Muscle layer of colon (tissue), 2 donors: ENCODE data around the gene ELAVL2.

Source experiments
- H3K27ac ChIP-seq: one replicate; pipeline ENCODE4 v1.7.0; 2013; ENCODE audit warnings: low read depth, mild to moderate bottlenecking, low read length, moderate library complexity
- H3K27me3 ChIP-seq, 2 donors: one replicate each; pipeline ENCODE4 v1.7.0; 2013; ENCODE audit warnings: low read length in 2 of 2, mild to moderate bottlenecking in 2 of 2; ENCODE audit not compliant: insufficient read depth in 2 of 2, control insufficient read depth in 1 of 2
- H3K36me3 ChIP-seq: one replicate; pipeline ENCODE4 v1.7.0; 2013; ENCODE audit warnings: mild to moderate bottlenecking, low read length; ENCODE audit not compliant: insufficient read depth
- H3K4me1 ChIP-seq: one replicate; pipeline ENCODE4 v1.7.0; 2013; ENCODE audit warnings: mild to moderate bottlenecking, low read length; ENCODE audit not compliant: insufficient read depth
- H3K4me3 ChIP-seq, 2 donors: one replicate each; pipeline ENCODE4 v1.7.0; 2013; ENCODE audit warnings: low read length in 2 of 2, low read depth in 1 of 2, mild to moderate bottlenecking in 1 of 2, moderate library complexity in 1 of 2
- H3K9ac ChIP-seq: one replicate; pipeline ENCODE4 v1.7.0; 2013; ENCODE audit warnings: low read length
- H3K9me3 ChIP-seq: one replicate; pipeline ENCODE4 v1.7.0; 2013; ENCODE audit warnings: mild to moderate bottlenecking, low read length
- donor health status: abdominal sarcoma.
- donor health status: Adenocarcinoma of cecum.

The ELAVL2 gene

DNA sequence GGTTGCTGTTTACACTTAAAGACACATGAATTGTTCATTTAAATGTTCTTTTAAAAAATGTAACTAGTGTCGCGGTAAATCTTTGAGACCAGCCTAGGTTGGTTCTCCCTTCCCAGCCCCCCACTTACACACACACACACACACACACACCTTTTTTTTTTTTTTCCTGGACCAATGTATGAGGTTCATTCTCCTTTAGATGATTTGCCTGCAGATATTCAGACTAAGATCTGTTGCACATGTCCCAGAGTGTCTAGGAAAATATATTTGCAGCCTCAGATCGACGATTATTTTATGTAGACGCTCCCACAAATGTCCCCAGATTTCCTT, 4.4 kb upstream of the ELAVL2 start:
- H3K9ac ChIP-seq: no peak overlapping the region
- H3K27me3 ChIP-seq: peaks cover 20 to 25% of the 10 kb centered on the region in 2 donors
- no peaks in the 10 kb centered on the region for H3K9me3 ChIP-seq
- no peak overlapping the region for H3K4me3 ChIP-seq
- H3K4me1 ChIP-seq: peaks cover 5% of the 10 kb centered on the region
- no peak overlapping the region for H3K27ac ChIP-seq
- H3K36me3 ChIP-seq: no peaks in the 10 kb centered on the region

DNA sequence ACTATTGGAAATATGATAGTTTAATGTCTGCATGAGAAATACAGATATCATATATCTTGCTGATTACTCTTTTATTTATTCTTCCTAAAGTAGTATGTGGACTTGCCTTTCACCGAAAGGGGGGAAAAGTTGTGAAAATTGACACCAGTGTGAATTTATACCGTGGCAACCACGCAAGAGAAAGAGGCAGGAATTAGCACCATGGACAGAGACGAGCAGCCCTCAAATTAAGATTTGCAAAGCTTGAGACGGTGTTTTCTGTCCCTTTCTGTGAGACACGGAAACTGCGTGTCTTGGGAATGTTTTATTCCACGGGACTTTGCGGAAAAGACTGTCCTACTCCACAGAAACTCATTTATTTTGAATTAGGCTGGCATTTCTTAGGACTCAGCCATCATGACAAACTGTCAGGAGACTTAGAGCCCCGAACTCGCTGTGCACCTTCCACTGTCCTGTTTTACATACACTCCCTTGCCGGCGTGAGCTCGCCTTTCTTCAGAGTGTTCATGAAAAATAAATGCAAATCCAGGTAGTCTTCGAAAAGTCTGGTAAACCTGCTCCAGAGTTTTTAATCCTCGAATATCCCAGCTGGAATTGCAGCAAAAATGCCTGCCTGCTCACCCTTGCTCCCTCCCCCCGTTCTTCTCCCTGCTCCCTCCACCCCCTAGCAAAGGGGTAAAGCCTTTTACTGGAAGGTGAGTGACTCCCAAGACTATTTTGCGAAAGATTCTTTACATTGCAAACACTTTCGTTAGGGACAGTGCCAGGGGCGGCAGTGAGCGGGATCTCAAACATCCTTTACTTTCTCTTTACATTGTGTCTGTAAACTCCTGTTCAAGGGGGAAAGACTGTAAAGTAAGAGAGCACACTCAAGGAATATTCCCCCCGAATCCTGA, 3.8 kb upstream of the ELAVL2 start:
- Histone ChIP-seq H3K27me3 (peaks cover 26 to 32% of the 10 kb centered on the region in 2 donors), H3K9me3 (no peaks in the 10 kb centered on the region), H3K4me1 (peaks cover 9% of the 10 kb centered on the region), H3K4me3 (no peak overlapping the region), H3K27ac (no peak overlapping the region), H3K36me3 (no peaks in the 10 kb centered on the region), H3K9ac (no peak overlapping the region)

DNA sequence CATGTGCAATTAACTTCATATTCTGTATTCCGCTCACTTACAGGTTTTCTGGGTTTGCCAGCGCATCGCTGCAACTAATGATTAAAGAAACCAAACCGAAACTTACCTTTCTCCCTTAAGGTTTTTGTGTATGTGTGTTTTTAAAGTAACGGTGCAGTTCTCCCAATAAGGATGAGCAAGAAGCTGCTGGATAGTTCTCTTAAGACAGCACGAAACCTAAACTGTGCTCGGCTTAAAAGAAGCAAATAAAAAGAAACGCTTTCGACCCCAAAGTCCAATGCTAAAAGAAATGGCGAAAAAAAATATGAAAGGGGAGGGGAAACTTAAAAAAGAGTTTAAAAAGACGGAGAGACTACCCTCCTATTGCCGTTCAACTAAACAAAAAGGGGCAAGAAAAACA, 340 bp downstream of the ELAVL2 start:
- Histone ChIP-seq H3K27ac (no peak overlapping the region), H3K27me3 (peaks cover 54 to 60% of the 10 kb centered on the region in 2 donors), H3K9me3 (no peaks in the 10 kb centered on the region), H3K9ac (no peak overlapping the region), H3K4me3 (peak overlapping the region in 1 of 2 donors; percentile 55), H3K36me3 (no peaks in the 10 kb centered on the region), H3K4me1 (peaks cover 10% of the 10 kb centered on the region)

DNA sequence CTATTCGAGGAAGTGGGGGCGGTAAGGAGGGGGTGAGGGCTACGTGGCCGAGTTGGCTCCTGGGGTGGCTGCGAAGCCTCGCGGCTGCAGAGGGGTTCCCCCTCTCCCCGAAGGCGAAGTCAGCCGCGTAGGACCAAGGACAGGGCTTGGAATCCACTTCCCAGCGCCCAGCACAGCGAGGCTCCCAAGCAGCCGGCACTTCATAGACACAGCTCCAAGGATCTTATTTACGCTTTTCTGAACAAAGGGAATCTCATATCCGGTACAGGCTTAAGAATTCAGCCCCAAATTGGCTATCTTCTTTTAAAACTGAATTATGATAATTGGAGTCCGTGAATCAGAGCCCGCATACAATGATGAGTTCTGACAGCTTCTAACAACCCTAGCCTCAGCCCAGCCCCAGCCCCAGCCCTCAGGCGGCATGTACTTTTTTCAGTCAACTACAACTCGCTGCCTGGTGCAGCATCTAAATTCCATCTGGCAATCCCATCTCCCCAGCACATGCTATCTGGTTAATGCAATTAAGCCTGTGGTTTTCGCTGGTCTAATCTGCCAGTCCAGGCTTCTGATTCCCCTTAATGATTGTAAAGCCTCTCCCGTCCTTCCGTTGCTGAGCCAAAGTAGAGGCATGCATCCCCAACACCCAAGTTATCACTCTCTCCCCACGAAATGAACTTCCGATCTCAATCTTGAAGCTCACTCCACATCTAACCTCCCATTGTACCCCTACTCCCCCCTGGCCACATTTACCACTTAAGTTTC, 1.0 kb downstream of the ELAVL2 start:
- Histone ChIP-seq H3K9me3 (no peaks in the 10 kb centered on the region), H3K27me3 (peaks cover 47 to 56% of the 10 kb centered on the region in 2 donors), H3K4me3 (peak overlapping the region in 1 of 2 donors; percentile 55), H3K36me3 (no peaks in the 10 kb centered on the region), H3K4me1 (peaks cover 10% of the 10 kb centered on the region), H3K27ac (no peak overlapping the region), H3K9ac (no peak overlapping the region)

DNA sequence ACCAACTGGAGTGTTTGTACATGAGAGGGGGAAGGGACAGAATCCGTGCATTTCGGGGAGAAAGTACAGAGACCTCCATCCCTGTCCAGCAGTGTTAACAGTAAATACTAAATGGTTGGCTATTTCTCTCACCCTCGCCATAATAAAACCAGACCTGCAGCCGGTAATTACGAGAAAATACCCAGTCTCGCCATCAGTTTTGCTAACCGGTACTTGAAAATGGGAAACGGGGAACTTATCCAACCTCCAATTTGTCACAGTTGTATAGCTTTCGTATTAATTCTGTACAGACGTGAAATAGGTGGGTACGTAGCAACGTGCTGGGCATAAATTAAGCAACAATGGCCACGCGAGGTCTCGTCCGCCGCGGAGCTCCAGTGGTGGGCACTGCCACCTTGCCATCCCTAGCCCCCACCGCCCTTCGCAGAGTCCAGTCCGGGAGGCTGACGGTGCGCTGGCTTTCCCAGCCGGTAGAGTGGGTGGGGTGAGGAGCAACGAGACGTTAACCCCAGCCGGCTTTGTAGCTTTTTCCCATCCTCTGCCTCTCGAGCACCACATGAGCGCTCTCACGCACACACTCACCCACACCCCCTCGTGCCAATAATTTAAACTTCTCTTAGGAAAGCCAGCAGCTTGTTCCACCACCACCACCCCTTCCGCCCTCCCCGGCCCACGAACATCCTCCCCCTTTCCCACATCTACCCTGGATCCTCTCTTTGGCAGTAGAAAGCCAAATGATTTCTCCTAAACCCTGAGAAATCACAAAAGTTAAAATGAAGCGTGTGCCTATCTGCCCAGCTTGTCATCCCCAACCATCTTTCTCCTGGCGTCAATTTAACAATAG, 1.8 kb downstream of the ELAVL2 start:
- H3K4me3 ChIP-seq: peak overlapping the region in 1 of 2 donors; percentile 55
- H3K9me3 ChIP-seq: no peaks in the 10 kb centered on the region
- H3K27me3 ChIP-seq: peaks cover 44 to 56% of the 10 kb centered on the region in 2 donors
- peaks cover 10% of the 10 kb centered on the region for H3K4me1 ChIP-seq
- no peak overlapping the region for H3K27ac ChIP-seq
- no peaks in the 10 kb centered on the region for H3K36me3 ChIP-seq
- no peak overlapping the region for H3K9ac ChIP-seq

DNA sequence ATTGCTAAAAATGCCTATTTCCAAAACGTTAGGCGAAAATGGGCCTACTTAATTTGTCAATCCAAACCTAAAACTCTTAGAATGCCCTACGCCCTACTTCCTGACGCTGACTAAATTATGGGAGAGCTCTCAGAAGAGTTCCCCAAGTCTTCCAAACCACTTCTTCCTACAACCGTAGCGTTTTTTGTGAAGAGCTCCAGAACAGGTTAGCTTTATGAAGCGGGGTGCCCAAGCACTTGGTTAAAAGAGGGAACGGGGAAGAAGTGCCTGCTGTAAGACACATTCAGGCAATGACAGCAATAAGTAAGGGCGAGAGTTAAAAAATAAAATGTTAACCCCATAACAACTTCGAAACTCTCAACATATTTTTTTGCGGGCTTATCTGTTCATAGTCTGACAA, 2.8 kb downstream of the ELAVL2 start:
- peaks cover 10% of the 10 kb centered on the region for H3K4me1 ChIP-seq
- H3K4me3 ChIP-seq: no peak overlapping the region
- peaks cover 44 to 56% of the 10 kb centered on the region in 2 donors for H3K27me3 ChIP-seq
- no peaks in the 10 kb centered on the region for H3K9me3 ChIP-seq
- no peaks in the 10 kb centered on the region for H3K36me3 ChIP-seq
- H3K9ac ChIP-seq: no peak overlapping the region
- no peak overlapping the region for H3K27ac ChIP-seq

DNA sequence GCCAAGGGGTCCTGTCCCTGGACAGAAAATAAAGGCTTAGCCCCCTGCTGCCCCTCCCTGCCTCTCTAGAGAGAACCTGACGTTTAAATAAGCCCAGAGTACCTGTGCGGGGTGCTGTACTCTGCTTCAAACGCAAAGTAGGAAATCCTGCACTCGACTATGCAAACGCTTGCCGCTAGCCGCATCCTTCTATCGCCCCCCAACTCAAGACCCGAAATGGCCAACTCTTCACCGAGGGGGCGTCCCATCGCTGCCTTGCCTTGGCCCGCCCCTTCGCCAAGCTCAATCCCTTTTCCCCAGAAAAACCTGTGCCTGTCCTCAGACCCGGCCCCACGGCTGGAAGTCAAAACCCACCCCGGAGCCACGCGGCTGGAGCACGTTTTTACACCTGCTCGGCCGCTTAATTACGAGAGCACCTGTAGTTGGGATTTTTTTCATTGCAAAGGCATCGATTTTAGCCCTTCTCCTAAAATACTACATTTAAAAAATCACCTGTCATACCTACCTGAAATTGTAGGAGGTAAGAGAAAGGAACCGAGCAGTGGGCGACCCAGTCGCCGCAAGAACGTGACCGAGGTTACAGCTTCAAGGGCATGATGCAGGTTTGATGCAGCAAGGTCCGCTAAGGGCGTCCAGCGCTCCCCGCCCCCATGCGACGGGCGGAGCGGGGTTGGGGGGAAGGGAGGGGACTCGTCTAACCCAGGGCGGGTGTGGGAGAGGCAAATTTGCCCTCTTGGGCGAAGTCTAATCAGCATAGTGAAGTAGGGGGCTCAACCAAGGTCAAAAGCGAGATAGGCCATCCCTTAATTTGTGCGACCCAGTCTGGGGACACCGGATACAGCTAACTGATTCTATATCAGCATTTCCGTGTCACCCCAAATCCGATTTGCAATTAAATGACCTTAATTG, 3.5 kb downstream of the ELAVL2 start:
- Histone ChIP-seq H3K9me3 (no peaks in the 10 kb centered on the region), H3K36me3 (no peaks in the 10 kb centered on the region), H3K9ac (no peak overlapping the region), H3K27ac (no peak overlapping the region), H3K27me3 (peaks cover 44 to 56% of the 10 kb centered on the region in 2 donors), H3K4me3 (no peak overlapping the region), H3K4me1 (peaks cover 10% of the 10 kb centered on the region)

DNA sequence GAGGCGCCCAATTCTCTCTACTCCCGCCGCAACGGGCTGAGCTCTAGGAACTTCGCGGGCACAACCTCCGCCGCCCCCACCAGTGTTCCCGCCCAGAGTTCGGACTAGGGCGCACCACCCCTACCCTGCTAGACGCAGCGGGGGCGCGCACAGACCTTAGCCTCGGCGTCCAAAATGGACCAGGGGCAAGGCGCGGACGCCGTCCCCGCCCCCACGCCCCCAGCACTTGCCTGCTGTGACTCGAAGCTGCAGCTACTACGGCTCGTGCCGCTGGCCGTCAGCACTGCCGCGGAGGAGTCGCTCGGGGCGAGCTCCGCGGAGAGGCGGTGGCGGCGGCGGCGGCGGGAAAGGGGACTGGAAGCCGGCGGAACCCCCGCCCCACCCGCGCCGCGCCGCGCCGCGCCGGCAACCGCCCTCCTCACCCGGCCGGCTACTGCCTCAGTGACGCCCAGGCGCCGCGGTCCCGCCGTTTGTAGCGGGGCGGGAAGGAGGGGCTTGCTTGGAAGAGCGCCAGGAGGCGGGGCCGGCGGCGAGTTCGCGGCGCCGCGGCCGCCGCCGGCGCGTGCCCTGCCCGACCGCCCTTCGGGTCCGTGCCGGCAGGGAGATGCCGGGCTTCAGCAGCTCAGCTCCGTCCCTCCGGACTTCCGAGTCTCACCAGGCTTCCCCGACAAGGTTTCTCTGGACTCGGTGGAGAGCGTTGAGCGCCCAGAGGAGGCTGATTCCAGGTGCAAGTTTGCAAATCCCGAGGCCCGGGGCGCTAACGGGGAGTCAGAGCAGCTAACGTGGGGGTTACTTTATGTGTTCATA, 4.5 kb downstream of the ELAVL2 start:
- H3K4me3 ChIP-seq: no peak overlapping the region
- peaks cover 10% of the 10 kb centered on the region for H3K4me1 ChIP-seq
- no peak overlapping the region for H3K27ac ChIP-seq
- no peaks in the 10 kb centered on the region for H3K9me3 ChIP-seq
- no peak overlapping the region for H3K9ac ChIP-seq
- peaks cover 38 to 46% of the 10 kb centered on the region in 2 donors for H3K27me3 ChIP-seq
- H3K36me3 ChIP-seq: no peaks in the 10 kb centered on the region

DNA sequence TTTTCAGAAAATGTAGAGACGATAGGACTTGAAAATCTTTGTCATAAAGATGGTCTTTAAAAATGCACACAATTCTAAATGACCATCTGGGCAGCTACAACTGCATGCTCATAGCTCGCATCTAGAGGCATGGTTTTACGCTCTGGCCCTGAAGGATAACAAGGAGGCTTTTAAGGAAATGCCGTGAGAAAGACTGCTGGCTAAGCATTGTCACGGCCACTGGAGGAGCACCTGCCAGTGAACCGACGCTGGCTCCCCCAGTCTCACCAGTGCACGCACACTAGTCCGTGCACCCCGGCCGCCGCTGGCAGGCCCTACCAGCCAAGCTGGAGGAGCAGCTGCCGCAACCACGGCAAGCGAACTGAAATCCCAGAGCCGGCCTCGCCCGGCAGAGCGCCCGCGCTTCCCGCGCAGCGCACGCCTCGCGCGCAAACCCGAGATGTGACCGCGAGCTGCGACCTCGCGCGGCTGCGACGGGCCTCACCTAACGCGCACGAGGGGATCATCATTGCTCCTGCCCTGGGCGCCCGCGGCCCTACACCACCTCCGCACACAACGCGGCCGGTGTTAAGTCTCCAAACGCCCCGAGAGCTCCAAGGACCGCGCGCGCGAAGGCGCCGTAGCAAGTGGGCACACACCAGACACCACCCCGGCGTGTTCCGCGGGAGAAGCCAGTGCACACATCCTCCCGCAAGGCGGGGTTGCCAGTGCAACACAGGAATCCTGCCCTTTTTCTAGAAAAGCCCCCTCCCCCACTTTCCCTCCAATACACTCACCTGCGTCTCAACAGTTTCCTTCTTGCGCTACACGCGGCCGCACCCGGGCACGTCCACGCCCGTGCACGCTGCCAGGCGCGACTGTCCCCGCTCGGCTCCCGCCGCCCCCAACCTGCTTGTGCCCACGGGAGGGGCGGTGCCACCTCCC, 5.3 kb downstream of the ELAVL2 start:
- H3K27ac ChIP-seq: no peak overlapping the region
- no peak overlapping the region for H3K4me3 ChIP-seq
- H3K36me3 ChIP-seq: no peaks in the 10 kb centered on the region
- no peak overlapping the region for H3K9ac ChIP-seq
- H3K4me1 ChIP-seq: peaks cover 4% of the 10 kb centered on the region
- H3K9me3 ChIP-seq: no peaks in the 10 kb centered on the region
- peaks cover 36 to 46% of the 10 kb centered on the region in 2 donors for H3K27me3 ChIP-seq
